Activated gamma-delta T cell treated with anti-CD3 and anti-CD28 coated beads, Interleukin-2, amount 50 U/mL, for 16 hours (primary cell): Measurements from ENCODE around the gene ACTR2.
"Not testable (repeated sequence)": the region's sequence is repeated elsewhere in the genome, so short reads cannot be mapped to it uniquely, and the experiment has no call there.

Experiments
- DNase-seq: peaks from one replicate; pipeline ENCODE4 v3.0.0-alpha.2; 2020; ENCODE audit warnings: low read depth

The ACTR2 gene

DNA sequence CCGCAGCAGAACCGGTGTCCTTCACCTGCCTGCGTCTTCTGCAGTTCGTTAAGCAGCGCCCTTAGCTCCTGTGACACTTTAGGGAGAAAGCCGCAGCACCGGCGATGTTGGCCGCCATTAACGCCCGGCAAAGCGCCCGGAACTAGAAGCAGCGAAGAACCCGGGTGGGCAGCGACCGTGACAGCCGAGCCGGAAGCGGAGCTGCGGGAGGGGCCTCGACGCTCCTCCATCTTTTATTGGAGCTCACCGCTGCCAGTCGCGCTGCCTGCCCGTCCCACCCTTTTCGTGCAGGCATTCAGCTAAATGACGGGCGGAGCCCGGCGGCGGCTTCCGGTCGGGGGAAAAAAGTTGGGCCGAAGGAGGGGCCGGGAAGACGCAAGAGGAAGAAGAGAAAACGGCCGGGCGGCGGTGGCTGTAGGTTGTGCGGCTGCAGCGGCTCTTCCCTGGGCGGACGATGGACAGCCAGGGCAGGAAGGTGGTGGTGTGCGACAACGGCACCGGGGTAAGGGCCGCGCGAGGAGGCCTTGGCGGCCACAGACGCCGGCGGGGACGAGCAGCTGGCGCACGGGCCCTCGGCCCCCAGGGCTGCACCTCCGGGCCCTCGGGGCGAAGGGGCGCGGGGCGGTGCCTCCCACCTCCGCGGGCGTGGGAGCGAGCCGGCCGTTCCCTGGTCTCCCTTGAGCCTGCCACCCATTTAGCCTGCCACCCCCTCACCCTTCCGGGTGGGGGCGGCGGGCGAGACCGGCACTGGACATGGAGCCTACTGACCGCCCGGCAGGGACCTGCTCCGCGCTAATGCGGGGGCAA lies at the start of gene ACTR2:
TSS of gene ACTR2 (plus strand) at position 376 of the 807 bp plus-strand sequence. CDS start at position 455, 79 bp downstream.
- DNase-seq = peak; percentile 92

- DNase-seq = no peak
Measured at GRCh38 chr2:65182570-65182969, 45.1 kb upstream of the ACTR2 start.

DNA sequence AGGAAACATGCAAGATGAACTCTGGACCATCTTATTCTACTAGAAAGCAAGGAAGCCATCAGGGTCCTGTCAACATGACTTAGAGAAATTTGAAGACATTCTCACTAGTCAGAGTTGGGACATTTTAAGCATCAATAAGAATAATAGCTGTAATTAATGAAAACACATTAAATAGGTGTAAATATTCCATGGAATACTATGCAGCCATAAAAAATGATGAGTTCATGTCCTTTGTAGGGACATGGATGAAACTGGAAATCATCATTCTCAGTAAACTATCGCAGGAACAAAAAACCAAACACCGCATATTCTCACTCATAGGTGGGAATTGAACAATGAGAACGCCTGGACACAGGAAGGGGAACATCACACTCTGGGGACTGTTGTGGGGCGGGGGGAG lies 44.2 kb upstream of the ACTR2 start:
- DNase-seq = not testable (repeated sequence)

DNA sequence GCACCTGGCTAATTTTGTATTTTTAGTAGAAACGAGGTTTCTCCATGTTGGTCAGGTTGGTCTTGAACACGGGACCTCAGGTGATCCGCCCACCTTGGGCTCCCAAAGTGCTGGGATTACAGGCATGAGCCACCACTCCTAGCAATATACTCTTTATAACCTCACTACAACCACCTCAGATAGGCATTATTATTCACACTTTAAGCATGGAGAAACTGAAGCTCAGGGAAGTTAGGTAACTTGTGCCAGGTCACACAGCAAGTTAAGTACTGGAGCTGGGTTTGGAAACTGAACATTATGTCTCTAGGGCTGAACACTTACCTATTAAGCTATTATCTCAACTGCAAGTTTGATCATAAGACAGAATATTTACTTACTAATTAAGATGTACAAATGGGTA lies 42.6 kb upstream of the ACTR2 start:
- no peak for DNase-seq

DNA sequence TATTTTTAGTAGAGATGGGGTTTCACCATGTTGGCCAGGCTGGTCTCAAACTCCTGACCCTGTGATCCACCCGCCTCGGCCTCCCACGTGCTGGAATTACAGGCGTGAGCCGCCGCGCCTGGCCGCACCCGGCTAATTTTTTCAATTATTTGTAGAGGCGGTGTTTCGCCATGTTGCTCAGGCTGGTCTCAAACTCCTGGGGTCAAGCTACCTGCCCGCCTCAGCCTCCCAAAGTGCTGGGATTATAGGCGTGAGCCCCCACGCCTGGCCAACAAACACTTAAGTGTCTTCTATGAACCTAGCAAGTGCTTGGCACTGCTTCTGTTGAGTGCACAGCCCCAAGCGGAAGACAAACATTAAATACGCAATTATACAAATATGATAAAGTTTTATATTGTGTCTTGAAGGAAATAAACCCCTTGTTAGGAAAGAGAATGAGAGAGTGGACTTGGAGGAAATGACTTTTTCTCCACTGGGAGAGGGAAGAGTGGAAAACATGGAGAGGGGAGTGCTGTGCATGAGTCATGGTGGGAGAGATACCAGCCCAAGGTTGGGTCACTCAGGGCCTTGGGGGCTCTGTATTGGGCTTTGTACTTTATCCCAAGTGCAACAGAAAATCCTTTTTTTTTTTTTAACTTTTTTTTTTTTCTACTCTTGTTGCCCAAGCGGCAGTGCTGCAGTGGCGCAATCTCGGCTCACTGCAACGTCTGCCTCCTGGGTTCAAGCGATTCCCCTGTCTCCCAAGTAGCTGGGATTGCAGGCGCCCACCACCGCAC lies 41.4 kb upstream of the ACTR2 start:
- no peak for DNase-seq

DNA sequence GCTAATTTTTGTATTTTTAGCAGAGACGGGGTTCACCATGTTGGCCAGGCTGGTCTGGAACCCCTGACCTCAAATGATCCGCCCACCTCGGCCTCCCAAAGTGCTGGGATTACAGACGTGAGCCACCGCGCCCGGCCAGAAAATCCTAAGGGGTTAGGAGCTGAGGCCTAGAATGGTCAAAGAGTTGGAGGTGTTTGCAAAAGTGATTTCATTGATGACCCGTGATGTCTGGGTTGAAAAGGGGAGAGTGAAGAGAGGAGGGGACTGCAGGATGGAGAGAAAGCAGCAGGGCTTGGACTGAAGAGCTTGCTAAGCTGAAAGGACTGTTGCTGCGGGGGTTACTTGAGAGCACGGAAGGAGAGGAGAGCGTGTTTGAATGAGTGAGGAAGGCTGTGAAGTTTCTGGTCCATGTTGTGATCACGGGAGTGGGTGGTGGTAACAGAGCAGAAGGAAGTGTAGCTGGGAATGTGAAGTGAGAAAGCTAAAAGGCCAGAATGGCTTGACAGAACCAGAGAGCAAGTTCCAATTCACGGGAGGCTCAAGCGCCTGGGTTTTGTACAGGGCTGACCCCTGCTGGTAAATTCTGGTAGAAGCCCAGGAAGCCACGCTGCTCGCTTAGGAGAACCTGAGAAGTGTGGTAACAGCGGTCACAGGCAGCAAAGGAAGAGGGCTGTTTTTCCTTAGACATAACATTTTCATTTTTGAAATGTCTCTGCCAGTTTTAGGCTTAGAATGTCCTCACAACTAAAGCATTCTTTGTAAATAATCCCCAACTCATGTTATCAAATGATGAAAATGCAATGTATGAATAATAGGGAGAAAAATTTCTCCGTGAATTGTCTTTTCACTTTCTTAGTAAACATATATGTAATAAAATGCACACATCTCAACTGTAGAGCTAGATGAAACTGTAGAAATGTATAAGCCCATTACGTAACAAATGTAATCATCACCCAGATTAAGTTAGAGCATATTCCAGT lies 40.5 kb upstream of the ACTR2 start:
- peak; percentile 38 for DNase-seq

DNA sequence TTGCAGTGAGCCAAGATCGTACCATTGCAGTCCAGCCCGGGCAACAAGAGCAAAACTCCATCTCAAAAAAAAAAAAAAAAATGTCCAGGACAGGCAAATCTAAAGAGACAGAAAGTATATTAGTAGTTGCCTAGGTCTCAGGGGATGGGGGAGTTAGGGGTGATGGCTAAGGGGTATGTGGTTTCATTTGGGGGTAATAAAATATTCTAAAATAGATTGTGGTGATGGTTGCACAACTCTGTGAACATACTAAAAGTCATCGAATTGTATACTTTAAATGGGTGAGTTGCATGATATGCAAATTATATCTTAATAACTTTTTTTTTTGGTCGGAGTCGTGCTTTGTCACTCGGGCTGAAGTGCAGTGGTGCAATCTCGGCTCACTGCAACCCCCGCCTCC lies 34.2 kb upstream of the ACTR2 start:
- DNase-seq = no peak

DNA sequence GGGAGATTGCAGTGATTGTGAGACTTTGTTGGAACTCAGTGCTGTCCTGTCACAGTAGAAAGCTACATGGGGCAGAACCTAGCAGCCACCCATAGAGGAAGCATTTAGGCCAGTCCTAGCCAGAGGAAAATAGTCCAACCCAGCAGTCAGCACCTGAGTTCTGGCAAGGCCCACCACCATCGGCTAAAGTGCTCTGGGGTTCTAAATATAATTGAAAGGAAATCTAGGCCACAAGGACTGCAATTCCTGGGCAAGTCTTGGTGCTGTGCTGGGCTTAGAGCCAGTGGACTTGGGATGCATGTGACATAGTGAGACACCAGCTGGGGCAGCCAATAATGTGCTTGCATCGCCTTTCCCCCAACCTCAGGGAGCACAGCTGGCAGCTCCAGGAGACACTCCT lies 28.9 kb upstream of the ACTR2 start:
- DNase-seq = no peak

DNA sequence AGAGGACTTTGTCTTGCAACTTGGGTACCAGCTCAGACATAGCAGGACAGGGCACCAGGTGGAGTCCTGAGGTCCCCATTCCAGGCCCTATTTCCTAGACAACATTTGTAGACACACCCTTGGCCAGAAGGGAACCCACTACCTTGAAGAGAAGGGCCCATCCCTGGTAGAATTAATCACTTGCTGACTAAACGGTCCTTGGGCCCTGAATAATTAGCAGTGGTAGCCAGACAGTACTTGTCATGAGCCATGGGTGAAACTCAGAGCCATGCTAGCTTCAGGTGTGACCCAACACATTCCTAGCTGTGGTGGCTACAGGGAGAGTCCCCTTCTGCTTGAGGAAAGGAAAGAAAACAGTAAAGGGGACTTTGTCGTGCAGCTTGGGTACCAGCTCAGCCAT lies 28.5 kb upstream of the ACTR2 start:
- no peak for DNase-seq

DNA sequence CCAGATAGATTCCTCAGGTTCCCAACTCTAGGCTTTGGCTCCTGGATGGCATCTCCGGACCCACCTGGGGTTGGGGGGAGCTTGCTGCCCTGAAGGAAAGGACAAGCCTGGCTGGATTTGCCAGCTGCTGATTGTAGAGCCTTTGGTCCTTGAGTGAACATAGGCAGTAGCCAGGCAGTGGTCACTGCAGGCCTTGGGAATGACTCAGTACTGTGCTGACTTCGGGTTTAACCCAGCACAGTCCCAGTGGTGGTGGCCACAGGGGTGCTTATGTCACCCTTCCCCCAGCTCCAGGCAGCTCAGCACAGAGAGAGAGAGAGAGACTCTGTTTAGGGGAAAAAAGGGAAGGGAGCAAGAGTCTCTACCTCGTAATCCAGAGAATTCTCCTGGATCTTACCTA lies 27.7 kb upstream of the ACTR2 start:
- no peak for DNase-seq

DNA sequence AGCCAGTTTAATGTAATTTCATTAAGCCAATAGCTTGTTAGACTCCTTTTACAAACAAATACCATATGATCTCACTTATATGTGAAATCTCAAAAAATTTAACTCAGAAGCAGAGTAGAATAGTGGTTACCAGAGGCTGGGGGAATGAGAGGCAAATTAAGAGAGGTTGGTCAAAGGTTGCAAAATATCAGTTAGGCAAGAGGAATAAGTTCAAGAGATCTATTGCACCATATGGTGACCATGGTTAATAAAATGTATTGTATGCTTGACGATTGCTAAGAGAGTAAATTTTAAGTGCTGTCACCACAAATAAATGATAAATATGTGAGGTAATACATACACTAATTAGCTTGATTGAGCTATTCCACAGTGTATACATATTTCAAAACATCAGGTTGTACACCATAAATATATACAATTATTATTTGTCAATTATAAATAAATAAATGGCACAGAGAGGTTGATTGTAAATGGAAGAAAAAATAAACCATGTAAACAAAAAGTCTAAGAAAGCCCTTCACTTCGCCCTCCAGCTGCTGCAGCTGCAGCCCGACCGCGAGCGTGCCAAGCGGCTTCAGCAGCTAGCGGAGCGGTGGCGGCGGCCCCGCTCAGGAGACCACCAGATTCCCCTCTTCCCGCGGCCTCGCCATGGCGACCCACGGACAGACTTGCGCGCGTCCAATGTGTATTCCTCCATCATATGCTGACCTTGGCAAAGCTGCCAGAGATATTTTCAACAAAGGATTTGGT lies 23.0 kb upstream of the ACTR2 start:
- DNase-seq = no peak

- DNase-seq = no peak
Measured at GRCh38 chr2:65212115-65212514, 15.5 kb upstream of the ACTR2 start.

DNA sequence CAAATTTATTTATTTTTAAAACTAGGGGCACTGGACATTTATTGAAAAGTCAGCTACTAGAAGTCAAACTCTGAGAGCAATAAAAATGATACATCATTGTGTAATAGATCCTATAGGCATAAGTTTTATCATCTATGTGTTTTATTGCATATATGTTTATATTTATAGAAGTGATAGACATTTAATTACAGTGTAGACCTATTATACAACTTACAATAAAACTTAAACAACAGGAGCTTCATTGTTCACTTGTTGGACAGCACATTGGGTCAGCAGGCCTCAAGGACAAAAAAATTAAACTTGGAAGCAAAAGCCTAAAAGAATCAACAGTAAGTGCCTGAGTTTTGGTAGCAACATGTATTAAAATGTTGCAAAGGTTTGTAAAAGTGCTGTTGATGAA lies 15.0 kb upstream of the ACTR2 start:
- no peak for DNase-seq

- no peak for DNase-seq
Measured at GRCh38 chr2:65213035-65213434, 14.6 kb upstream of the ACTR2 start.

GRCh38 chr2:65214361-65214760 lies 13.3 kb upstream of the ACTR2 start:
- DNase-seq = no peak

DNA sequence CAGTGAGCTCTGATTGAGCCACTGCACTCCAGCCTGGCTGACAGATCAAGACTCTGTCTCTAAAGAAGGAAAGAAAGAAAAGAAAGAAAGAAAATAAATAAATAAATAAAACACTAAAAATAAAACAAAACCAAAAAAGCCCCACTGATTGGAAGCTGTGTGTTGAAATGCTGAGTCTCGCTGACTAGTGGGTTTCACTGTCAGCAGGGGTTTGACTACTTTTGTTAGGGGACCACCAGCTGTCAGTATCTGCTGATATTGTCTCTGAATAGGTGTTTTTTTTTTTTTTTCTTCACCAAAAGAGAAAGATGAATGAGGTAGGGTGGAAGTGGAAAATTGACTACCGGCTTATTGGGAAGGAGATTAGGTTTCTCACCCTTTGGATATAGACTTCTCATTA lies 12.8 kb upstream of the ACTR2 start:
- no peak for DNase-seq

DNA sequence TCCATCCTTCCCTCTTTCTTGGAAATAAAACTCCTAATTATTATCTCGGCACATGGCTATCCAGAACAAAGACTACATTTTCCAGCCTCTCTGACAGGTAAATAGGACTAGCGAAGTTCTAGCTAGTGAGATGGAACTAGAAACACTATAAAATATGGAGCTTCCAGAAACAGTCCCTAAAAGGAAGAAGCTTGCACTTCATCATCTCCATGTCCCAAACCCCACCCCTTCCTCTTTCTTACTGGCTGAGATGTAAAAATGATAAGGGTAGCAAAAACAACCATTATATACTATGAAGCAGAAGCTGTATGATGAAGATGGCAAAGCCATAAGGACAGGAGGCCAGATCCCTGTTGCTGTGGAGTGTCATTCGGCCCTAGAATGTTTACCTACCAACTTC lies 11.7 kb upstream of the ACTR2 start:
- DNase-seq = no peak

GRCh38 chr2:65220432-65221131 lies 7.0 kb upstream of the ACTR2 start:
- no peak for DNase-seq

GRCh38 chr2:65221275-65221674 lies 6.4 kb upstream of the ACTR2 start:
- not testable (repeated sequence) for DNase-seq

DNA sequence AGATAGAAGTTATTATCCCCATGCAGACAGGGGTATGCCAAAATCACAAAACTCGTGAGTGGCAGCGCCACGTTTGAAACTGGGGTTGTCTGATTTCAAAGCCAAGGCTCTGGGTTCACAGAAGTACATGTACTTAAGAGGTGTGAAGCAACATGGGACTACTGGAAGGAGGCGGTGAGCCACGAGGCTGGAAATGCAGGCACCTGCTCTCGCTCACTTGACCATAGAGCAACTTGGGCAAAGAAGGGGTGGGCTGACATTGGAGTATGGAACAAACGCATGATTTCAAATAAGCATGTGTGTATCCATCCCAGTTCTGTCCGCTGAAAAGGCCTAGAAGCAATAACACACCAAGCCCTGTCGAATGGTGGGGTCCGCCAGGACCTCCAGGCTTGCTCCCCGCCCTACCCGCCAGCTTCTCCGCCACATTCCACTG lies 593 bp upstream of the ACTR2 start:
- DNase-seq = peak; percentile 20

- no peak for DNase-seq
Measured at GRCh38 chr2:65228263-65228750, 676 bp downstream of the ACTR2 start.
